CD4-positive, alpha-beta T cell (primary cell): ENCODE measurements around the gene FGR. TPM values are rescaled to one million over a fixed set of nuclear protein-coding genes. Genes with fewer than 3 reads are reported as not detected.

Experiments
- ATAC-seq: fragments of 200-7000 bp; cut with Tn5 transposase; one replicate; pipeline ENCODE4 v1.10.0; 2022; ENCODE audit warnings: mild to moderate bottlenecking; ENCODE audit not compliant: poor library complexity
- CTCF ChIA-PET: fragments of 350-600 bp; sonication (Branson Sonifier 250); formaldehyde crosslinking; loops from one replicate; lab custom pipeline; 2021; ENCODE audit warnings: antibody characterized with exemption, inconsistent platforms; lab: Charles Lee
- POLR2A ChIA-PET: fragments of 350-600 bp; sonication (Branson Sonifier 250); formaldehyde crosslinking; loops from one replicate; lab custom pipeline; 2021; ENCODE audit warnings: antibody characterized with exemption, inconsistent platforms; lab: Charles Lee
- DNase-seq, 14 experiments: peaks; one replicate each; pipeline ENCODE4 v3.0.0-alpha.2; 2013 to 2020; ENCODE audit warnings: mixed read lengths in 2 of 14
- H3K27ac ChIP-seq, 2 donors: one replicate each; pipeline versions ENCODE4 v1.5.1 to v1.7.0; 2013; ENCODE audit warnings: low read length in 2 of 2, low read depth in 1 of 2, mild to moderate bottlenecking in 1 of 2
- H3K27me3 ChIP-seq, 2 experiments: 1 replicate in 1 of 2; 2 replicates in 1 of 2; pipeline versions ENCODE4 v1.6.1 to v1.7.0; 2013; ENCODE audit warnings: low read length in 2 of 2, control low read depth in 1 of 2, mild to moderate bottlenecking in 1 of 2, moderate library complexity in 1 of 2; ENCODE audit not compliant: insufficient read depth in 2 of 2, control insufficient read depth in 1 of 2
- H3K36me3 ChIP-seq: one replicate; pipeline ENCODE4 v1.6.1; 2013; ENCODE audit warnings: low read length, control low read depth; ENCODE audit not compliant: insufficient read depth
- H3K4me1 ChIP-seq: one replicate; pipeline ENCODE4 v1.6.1; 2013; ENCODE audit warnings: low read length, control low read depth; ENCODE audit not compliant: insufficient read depth
- H3K4me3 ChIP-seq: one replicate; pipeline ENCODE4 v1.5.1; 2013; ENCODE audit warnings: mild to moderate bottlenecking, low read length, moderate library complexity
- H3K9me3 ChIP-seq, 2 experiments: 1 replicate in 1 of 2; 2 replicates in 1 of 2; pipeline versions ENCODE4 v1.6.1 to v1.7.0; 2013; ENCODE audit warnings: low read length in 2 of 2, mild to moderate bottlenecking in 2 of 2, control low read depth in 1 of 2, moderate library complexity in 1 of 2; ENCODE audit not compliant: control insufficient read depth in 1 of 2, insufficient read depth in 1 of 2
- H3K27ac Mint-ChIP-seq: one replicate; pipeline ENCODE4 v1.8.0; 2020; ENCODE audit warnings: mixed read lengths
- H3K27me3 Mint-ChIP-seq: one replicate; pipeline ENCODE4 v1.8.0; 2021; ENCODE audit warnings: mixed read lengths
- H3K36me3 Mint-ChIP-seq: one replicate; pipeline ENCODE4 v1.8.0; 2021; ENCODE audit warnings: low read depth, mixed read lengths
- H3K4me1 Mint-ChIP-seq: one replicate; pipeline ENCODE4 v1.8.0; 2021; ENCODE audit warnings: low read depth, mixed read lengths
- H3K4me3 Mint-ChIP-seq: one replicate; pipeline ENCODE4 v1.8.0; 2020; ENCODE audit warnings: mild to moderate bottlenecking, mixed read lengths
- H3K9me3 Mint-ChIP-seq: one replicate; pipeline ENCODE4 v1.8.0; 2020; ENCODE audit warnings: mixed read lengths
- CTCF ChIP-seq: fragments of 200-600 bp; IDR thresholded peaks from one replicate; pipeline ENCODE4 v1.8.0; 2022; ENCODE audit warnings: antibody characterized with exemption, mild to moderate bottlenecking
- intact Hi-C, 2 experiments: fragments of 100-400 bp; cut with DNase I in 1 of 2; cut with micrococcal nuclease in 1 of 2; formaldehyde crosslinking; loops; one replicate each; pipeline versions ENCODE4 v1.15.1 to v1.9.0; 2023 to 2025; cut with DNase I, micrococcal nuclease
- total RNA-seq, 174 experiments: library from RNA in 2 of 174; stranded (reverse) in 2 of 174; gene quantifications; one replicate each; pipeline ENCODE4 v1.2.3 and lab custom pipeline; 2021 to 2026

FGR gene
- total RNA-seq, 2 experiments from 2014 or later = 3.0 to 3.2 TPM

- no peaks in the 10 kb centered on the region for H3K27me3 Mint-ChIP-seq
- no peaks in the 10 kb centered on the region for H3K36me3 ChIP-seq
- peak overlapping the region; percentile 12 for H3K4me3 Mint-ChIP-seq
- no peaks in the 10 kb centered on the region for H3K27me3 ChIP-seq
- H3K27ac Mint-ChIP-seq = peak overlapping the region; percentile 80
- H3K9me3 ChIP-seq = no peaks in the 10 kb centered on the region
- no peak for TF ChIP-seq CTCF
- intact Hi-C loops = no loop called here
- DNase-seq = no peak
- POLR2A ChIA-PET = interaction anchor here (3.9 kb wide), 1 partner anchor 45 kb away, joined by 23 read pairs; no protein-coding TSS in a partner anchor
- peak overlapping the region; percentile 65 to 77 for H3K27ac ChIP-seq
- H3K4me3 ChIP-seq = no peak overlapping the region
- CTCF ChIA-PET = interaction anchor here (1.0 to 1.4 kb wide), 2 partner anchors 44 to 52 kb away, joined by 3 to 4 read pairs; no protein-coding TSS in a partner anchor
- H3K9me3 Mint-ChIP-seq = no peaks in the 10 kb centered on the region
- no peak for ATAC-seq
- H3K36me3 Mint-ChIP-seq = no peaks in the 10 kb centered on the region
- H3K4me1 Mint-ChIP-seq = peaks cover 67% of the 10 kb centered on the region
- H3K4me1 ChIP-seq = peaks cover 76% of the 10 kb centered on the region
Measured at GRCh38 chr1:27617420-27617819, 17.6 kb downstream of the FGR start.

GRCh38 chr1:27616441-27616840, 18.5 kb downstream of the FGR start:
- intact Hi-C loops = no loop called here
- no peak overlapping the region for H3K4me3 ChIP-seq
- H3K36me3 Mint-ChIP-seq = no peaks in the 10 kb centered on the region
- peaks cover 73% of the 10 kb centered on the region for H3K4me1 ChIP-seq
- no peak for ATAC-seq
- ChIA-PET CTCF (interaction anchor here (0.7 to 1.6 kb wide), 4 partner anchors 13 to 53 kb away, joined by 3 to 4 read pairs (median 4); no protein-coding TSS in a partner anchor), POLR2A (interaction anchor here (0.8 to 8.6 kb wide), 2 partner anchors 17 to 45 kb away, joined by 3 to 98 read pairs; no protein-coding TSS in a partner anchor)
- H3K9me3 Mint-ChIP-seq = no peaks in the 10 kb centered on the region
- no peaks in the 10 kb centered on the region for H3K27me3 Mint-ChIP-seq
- H3K4me1 Mint-ChIP-seq = peaks cover 75% of the 10 kb centered on the region
- H3K4me3 Mint-ChIP-seq = no peak overlapping the region
- H3K27ac ChIP-seq = peak overlapping the region; percentile 15 to 77
- H3K27me3 ChIP-seq = no peaks in the 10 kb centered on the region
- H3K36me3 ChIP-seq = no peaks in the 10 kb centered on the region
- H3K9me3 ChIP-seq = no peaks in the 10 kb centered on the region
- H3K27ac Mint-ChIP-seq = peak overlapping the region; percentile 80
- TF ChIP-seq CTCF = no peak
- peak in 1 of 14 experiments; percentile 15 for DNase-seq

GRCh38 chr1:27615346-27616192, 19.4 kb downstream of the FGR start:
- peaks cover 70% of the 10 kb centered on the region for H3K4me1 Mint-ChIP-seq

More at GRCh38 chr1:27615346-27616192, 19.4 kb downstream of the FGR start:
- no peak for TF ChIP-seq CTCF
- intact Hi-C loops = no loop called here
- Histone ChIP-seq H3K36me3 (no peaks in the 10 kb centered on the region), H3K9me3 (no peaks in the 10 kb centered on the region), H3K4me1 (peaks cover 79% of the 10 kb centered on the region), H3K4me3 (no peak overlapping the region), H3K27ac (no peak overlapping the region), H3K27me3 (no peaks in the 10 kb centered on the region)
- no peaks in the 10 kb centered on the region for H3K36me3 Mint-ChIP-seq
- H3K4me3 Mint-ChIP-seq = no peak overlapping the region
- ChIA-PET POLR2A (interaction anchor here (8.6 kb wide), 1 partner anchor 46 kb away, joined by 98 read pairs; no protein-coding TSS in a partner anchor), CTCF (interaction anchor here (1.6 kb wide), 1 partner anchor 14 kb away, joined by 4 read pairs; no protein-coding TSS in a partner anchor)
- ATAC-seq (no peak), DNase-seq (peak in 1 of 14 experiments; percentile 30)
- H3K9me3 Mint-ChIP-seq = no peaks in the 10 kb centered on the region
- H3K27me3 Mint-ChIP-seq = no peaks in the 10 kb centered on the region
- peak overlapping the region; percentile 80 for H3K27ac Mint-ChIP-seq
